H54 (cell line): ENCODE results near the gene PADI1.

Experiments
- DNase-seq: peaks from one replicate; pipeline ENCODE4 v3.0.0; 2011; ENCODE audit warnings: low spot score, mixed read lengths; ENCODE audit not compliant: insufficient read length
- FAIRE-seq: peaks from 3 replicates; lab custom pipeline; 2011; peaks lifted over from hg19 to GRCh38; lab: Jason Lieb, UNC
- POLR2A ChIP-seq: IDR thresholded peaks from 2 replicates; pipeline ENCODE4 v1.6.1; 2011; ENCODE audit warnings: low read depth, mild to moderate bottlenecking, low read length

PADI1 gene

DNA sequence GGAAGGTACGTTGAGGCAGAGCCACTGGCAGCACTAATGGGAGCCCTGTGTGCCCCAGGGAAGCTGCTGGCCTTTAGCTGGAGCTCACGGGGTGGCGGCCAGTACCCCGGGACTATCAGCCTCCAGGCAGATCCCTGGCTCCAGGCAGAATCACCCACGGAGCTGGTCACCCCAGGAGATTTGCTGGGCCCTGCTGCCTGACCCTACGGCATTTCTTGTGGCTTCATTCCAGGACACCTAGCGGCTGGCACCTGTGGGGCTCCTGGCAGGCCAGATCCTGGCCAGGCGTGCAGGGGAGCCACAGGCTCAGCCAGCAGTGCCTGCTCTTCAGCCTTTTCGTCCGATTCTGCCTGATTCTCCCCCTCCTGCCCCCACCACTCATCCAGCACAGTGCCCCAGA lies 7.1 kb downstream of the PADI1 start:
- no peak for DNase-seq
- FAIRE-seq: no peak
- no peak for TF ChIP-seq POLR2A

GRCh38 chr1:17212487-17213121 lies 7.7 kb downstream of the PADI1 start:
- DNase-seq (no peak), FAIRE-seq (no peak)
- no peak for TF ChIP-seq POLR2A

DNA sequence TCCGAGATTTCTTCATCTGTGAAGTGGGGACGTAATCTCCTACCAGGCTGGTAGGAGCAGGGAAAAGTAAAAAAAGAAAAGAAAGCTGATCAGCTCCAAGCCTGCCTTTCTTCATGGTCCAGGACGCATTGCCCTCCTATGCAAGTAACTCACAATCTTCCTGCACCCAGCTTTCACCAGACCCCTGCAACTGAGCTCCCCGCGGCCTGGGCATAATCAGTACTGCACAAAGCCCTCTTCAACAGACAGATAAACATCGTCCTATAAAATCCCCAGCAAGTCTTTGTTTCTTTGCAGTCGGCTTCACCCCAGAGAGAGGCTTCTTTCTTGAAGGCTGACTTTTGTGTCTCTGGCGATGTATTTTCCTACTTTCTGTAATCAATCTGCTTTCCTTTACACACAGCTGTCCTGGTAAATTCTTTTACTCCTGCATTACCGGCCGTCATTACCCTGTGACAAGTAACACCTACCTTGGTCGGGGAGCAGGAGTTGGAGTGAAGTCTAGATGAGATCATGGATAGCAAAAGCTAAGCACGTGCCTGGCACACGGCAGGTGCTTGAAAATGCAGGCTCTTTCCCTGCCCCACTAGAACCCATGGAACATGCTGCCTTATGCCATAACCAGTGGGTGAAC lies 8.3 kb downstream of the PADI1 start:
- DNase-seq (no peak), FAIRE-seq (no peak)
- TF ChIP-seq POLR2A: no peak

GRCh38 chr1:17213782-17214148 lies 8.8 kb downstream of the PADI1 start:
- no peak for DNase-seq
- FAIRE-seq: no peak
- no peak for TF ChIP-seq POLR2A

GRCh38 chr1:17214876-17215544 lies 10.1 kb downstream of the PADI1 start:
- DNase-seq: no peak
- no peak for TF ChIP-seq POLR2A
- FAIRE-seq: no peak

GRCh38 chr1:17215545-17215890 lies 10.6 kb downstream of the PADI1 start:
- no peak for TF ChIP-seq POLR2A
- FAIRE-seq: no peak
- DNase-seq: peak; percentile 54

DNA sequence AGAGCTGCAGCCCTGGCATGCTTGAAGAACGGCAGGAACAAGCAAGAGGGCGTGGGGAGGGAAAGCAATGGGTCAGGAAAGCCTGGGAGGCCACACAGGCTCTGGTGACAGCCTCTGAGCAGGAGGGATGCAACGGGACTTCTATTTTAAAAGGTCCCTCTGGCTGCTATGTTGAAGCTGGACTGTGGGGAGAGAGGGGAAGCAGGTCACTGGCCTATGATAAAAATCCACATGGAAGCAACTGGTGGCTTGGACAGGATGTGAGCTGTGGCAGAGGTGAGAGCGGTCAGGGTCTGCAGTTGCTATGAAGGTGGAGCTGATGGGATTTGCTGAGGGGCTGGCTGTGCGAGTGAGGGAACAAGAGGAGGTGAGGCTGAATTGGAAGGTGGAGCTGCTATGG lies 11.2 kb downstream of the PADI1 start:
- no peak for FAIRE-seq
- no peak for TF ChIP-seq POLR2A
- DNase-seq: no peak

- FAIRE-seq (no peak), DNase-seq (no peak)
- TF ChIP-seq POLR2A: no peak
Measured at GRCh38 chr1:17217607-17218006, 12.7 kb downstream of the PADI1 start.

DNA sequence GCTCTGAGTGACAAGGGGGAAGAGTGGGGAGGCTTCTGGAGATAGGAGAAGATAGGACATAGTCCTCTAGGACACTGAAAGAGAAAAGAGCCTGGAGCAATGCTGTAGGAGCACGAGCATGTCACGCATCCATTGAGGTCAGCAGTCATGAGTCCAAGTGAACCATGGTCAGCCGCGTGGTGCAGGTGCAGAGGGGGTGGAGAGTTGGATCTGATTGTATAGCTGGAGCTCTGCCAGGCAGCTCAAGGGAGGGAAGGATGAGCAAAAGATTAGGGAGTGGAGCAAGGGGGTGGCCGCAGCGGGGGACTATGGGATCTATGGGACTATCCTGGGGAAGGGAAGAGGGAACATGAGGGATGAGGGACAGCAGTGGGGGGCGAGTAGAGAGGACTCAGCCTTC lies 14.0 kb downstream of the PADI1 start:
- TF ChIP-seq POLR2A: no peak
- no peak for DNase-seq

GRCh38 chr1:17220287-17220686 lies 15.4 kb downstream of the PADI1 start:
- FAIRE-seq: no peak
- TF ChIP-seq POLR2A: no peak

More for the DNA sequence above, 14.0 kb downstream of the PADI1 start:
- no peak for FAIRE-seq

DNA sequence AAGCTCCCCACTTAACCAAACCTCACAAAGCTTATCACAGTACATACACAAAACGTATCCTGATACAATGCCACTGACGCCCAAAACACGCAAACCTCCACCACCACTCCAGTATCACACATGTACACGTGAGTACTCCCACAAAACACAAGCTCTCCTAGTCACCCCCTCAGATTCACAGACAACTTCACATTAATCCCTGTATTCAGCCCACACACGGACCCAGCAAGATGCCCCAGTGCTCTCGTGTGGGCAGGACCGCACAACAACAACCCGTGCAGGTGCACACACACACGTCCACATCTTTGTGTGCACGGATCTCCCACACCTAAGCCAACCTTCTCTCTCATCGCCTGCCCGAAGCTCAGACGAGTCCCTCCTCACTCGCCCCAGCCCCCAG lies 17.6 kb downstream of the PADI1 start:
- no peak for FAIRE-seq
- TF ChIP-seq POLR2A: no peak

More at GRCh38 chr1:17220287-17220686, 15.4 kb downstream of the PADI1 start:
- DNase-seq: no peak

DNA sequence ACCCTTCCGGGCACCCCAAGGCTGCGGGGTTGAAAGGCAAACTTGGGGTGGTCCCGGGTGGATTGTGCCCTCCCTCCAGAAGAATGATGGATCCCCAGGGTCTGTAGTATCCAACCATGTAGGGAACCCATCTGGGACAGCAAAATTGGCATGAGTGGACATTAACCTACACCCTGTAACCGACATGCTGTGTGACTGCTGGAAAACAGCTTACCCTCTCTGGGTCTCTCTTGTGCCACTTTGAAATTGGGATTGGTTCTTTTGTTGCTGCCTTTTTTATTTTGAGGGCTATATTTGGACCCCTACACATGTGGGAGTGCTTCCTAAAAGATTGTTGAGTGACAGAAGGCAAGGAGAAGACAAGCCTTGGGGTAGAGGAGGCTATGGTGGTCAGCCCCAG lies 19.5 kb downstream of the PADI1 start:
- FAIRE-seq (no peak), DNase-seq (no peak)
- TF ChIP-seq POLR2A: no peak

More for the DNA sequence above, 17.6 kb downstream of the PADI1 start:
- DNase-seq: no peak

- no peak for FAIRE-seq
- TF ChIP-seq POLR2A: no peak
- no peak for DNase-seq
Measured at GRCh38 chr1:17225140-17225539, 20.2 kb downstream of the PADI1 start.

DNA sequence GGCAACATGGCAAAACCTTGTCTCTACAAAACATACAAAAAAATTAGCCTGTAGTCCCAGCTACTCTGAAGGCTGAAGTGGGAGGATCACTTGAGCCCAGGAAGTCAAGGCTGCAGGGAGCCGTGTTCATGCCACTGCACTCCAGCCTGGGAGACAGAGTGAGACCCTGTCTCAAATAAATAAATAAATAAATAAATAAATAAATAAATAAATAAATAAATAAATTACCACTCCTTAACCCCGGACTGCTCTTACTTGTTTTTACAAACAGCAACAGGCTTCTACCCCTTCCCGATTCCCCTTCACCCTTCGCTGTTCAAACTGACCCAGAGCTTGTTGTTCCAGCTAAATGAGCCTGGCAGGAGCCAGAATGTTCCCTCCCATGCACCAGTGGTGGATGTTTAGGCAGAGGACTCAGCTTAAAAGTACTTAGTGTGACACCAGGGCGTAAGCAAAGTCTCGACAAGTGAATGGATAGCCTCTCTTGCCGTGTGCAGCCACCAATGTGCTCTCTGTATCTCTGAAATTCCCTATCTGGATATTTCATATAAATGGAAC lies 22.5 kb downstream of the PADI1 start:
- DNase-seq: no peak
- no peak for TF ChIP-seq POLR2A
- FAIRE-seq: no peak
